MG63 (cell line): Measurements from ENCODE around the gene NKX6-2. TPM values are rescaled to one million over a fixed set of nuclear protein-coding genes. Genes with fewer than 3 reads are reported as not detected.
"Not testable (repeated sequence)": the region's sequence is repeated elsewhere in the genome, so short reads cannot be mapped to it uniquely, and the experiment has no call there.

Experiments used
- DNase-seq: peaks from one replicate; pipeline ENCODE4 v3.0.0-alpha.2; 2020
- H3K27me3 ChIP-seq: fragments of 250-450 bp; sonication (Bioruptor Pico); 2 replicates; pipeline ENCODE4 v1.5.1; 2020; ENCODE audit warnings: mild to moderate bottlenecking, moderate library complexity
- H3K36me3 ChIP-seq: fragments of 250-450 bp; sonication (Bioruptor Pico); 2 replicates; pipeline ENCODE4 v1.5.1; 2020; ENCODE audit warnings: mild to moderate bottlenecking, moderate library complexity
- H3K4me3 ChIP-seq: fragments of 250-450 bp; sonication (Bioruptor Pico); 2 replicates; pipeline ENCODE4 v1.5.1; 2020; ENCODE audit warnings: mild to moderate bottlenecking, moderate library complexity
- H3K9me3 ChIP-seq: fragments of 250-450 bp; sonication (Bioruptor Pico); 2 replicates; pipeline ENCODE4 v1.5.1; 2020; ENCODE audit warnings: mild to moderate bottlenecking, moderate library complexity
- total RNA-seq: library from RNA; depleted of rRNA; stranded (reverse); fragments of >200 nt; shearing (Covaris generic); gene quantifications from 2 replicates; pipeline ENCODE4 v1.2.3, GENCODE V29; 2014; ENCODE audit warnings: low replicate concordance

The NKX6-2 gene
- total RNA-seq, 1 experiment from 2014 or later = not detected

DNA sequence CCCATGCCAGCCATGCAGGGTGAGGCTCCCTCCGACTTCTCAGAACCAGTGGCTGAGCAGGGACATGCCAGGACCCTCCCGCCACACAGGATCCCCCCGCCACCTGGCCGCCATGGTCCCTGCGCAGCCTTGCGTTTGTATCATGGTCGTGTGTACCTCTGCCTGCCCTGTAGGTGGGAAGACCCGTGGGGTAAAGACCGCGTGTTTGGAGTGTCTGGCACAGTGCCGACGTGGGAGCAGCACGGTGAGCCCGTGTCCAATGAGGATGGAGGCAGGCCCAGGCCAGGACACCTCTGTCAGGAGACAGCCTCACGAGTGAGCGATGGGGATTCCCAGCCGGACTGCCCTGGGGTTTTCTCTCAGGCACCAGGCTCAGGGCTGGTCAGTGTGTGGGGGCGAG, 31.9 kb downstream of the NKX6-2 start:
- no peaks in the 10 kb centered on the region for H3K36me3 ChIP-seq
- H3K9me3 ChIP-seq = no peaks in the 10 kb centered on the region
- no peaks in the 10 kb centered on the region for H3K27me3 ChIP-seq

DNA sequence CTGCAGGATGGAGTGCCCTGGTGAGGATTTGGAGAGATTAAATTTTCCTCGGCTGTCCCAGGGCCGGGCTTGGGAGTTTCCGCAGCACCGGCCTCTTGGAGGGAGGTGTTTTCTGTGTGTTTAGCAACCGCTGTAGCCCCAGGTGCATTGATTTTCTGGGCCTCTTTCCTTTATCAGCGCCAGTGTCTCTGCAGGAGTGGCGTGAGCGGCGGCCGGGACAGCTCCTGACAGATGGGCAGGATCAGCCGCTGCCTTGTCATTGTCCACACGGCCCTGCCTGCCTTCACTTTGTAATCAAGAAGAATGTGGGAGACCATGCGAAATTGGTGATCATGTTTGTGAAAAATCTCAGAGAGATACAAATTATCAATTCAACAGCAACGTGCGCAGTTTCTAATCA, 32.4 kb downstream of the NKX6-2 start:
- Histone ChIP-seq H3K9me3 (no peaks in the 10 kb centered on the region), H3K36me3 (no peaks in the 10 kb centered on the region), H3K27me3 (no peaks in the 10 kb centered on the region), H3K4me3 (no peak overlapping the region)
- no peak for DNase-seq

More for the DNA sequence above, 31.9 kb downstream of the NKX6-2 start:
- no peak overlapping the region for H3K4me3 ChIP-seq
- DNase-seq = no peak

DNA sequence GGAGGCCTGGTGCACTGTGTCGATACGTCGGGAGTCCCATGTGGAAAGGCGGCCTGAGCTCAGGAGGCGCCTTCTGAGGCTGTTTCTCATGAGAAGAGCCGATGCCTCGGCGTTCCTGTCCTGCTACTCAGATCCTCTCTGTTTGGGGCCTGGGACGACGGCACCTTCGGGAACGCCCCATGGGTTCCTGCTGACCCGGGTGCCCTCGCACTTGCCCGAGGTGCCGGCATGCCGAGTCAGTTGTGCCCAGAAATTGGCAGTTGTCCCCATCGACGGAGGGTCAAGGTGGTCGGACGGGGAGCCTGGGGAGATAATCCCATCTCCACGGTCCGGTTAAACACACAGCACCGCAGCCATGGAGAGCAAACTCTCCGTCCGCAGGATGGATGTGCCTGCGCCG, 33.0 kb downstream of the NKX6-2 start:
- no peak for DNase-seq
- Histone ChIP-seq H3K4me3 (no peak overlapping the region), H3K9me3 (no peaks in the 10 kb centered on the region), H3K27me3 (no peaks in the 10 kb centered on the region), H3K36me3 (no peaks in the 10 kb centered on the region)

DNA sequence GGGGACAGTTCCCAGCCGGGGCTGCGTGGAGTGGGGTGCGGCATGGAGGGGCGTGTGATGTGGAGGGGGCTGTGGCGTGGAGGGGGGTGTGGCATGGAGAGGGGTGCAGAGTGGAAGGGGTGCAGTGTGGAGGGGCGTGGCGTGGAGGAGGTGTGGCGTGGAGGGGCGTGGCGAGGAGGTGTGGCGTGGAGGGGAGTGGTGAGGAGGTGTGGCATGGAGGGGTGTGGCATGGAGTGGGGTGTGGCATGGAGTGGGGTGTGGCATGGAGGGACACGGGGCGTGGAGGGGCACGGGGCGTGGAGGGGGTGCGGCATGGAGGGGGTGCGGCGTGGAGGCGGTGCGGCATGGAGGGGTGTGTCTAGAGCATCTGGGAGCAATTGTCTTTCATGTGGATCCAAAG, 33.6 kb downstream of the NKX6-2 start:
- DNase-seq = no peak
- Histone ChIP-seq H3K36me3 (no peaks in the 10 kb centered on the region), H3K27me3 (no peaks in the 10 kb centered on the region), H3K9me3 (no peaks in the 10 kb centered on the region), H3K4me3 (no peak overlapping the region)

DNA sequence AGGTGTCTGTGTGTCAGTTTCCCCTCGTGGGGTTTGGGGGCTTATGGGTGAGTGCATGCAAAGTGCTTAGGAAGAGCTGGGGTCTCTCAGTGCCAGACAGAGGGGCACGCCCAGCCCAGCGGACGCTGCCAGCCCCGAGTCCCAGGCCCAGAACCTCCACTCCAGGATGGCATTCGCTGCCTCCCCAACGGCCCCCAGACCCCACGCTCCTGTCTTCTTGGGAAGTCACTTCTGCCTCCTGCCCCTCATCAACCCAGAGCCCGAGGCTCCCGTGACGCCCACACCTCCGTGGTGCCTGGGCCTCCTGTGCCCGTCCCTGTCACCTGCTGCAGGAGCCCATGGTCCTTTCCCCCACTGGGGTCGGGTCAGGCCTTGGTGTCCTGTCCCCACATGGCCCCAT, 35.0 kb downstream of the NKX6-2 start:
- Histone ChIP-seq H3K27me3 (no peaks in the 10 kb centered on the region), H3K4me3 (no peak overlapping the region), H3K36me3 (no peaks in the 10 kb centered on the region), H3K9me3 (no peaks in the 10 kb centered on the region)
- DNase-seq = no peak

DNA sequence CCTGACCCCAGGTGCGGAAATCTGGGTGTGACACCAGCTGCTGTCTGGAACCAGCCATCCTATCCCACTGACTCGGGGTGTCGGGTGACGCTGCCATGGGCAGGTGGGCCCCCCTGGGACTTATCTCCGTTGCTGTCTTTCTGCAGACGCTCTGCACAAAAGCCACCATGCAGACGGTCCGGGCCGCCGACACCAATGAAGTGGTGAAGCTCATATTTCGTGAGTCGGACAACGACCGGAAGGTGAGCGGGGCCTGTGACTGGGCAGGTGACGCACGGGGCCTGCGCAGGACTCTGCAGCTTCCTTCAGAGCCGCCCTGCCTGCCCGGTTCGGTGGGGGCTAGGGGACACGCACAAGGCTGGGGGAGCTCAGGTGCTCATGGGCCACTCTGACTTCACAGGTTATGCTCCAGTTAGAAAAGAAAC, 36.6 kb downstream of the NKX6-2 start:
- no peaks in the 10 kb centered on the region for H3K36me3 ChIP-seq
- H3K27me3 ChIP-seq = no peaks in the 10 kb centered on the region
- no peaks in the 10 kb centered on the region for H3K9me3 ChIP-seq
- H3K4me3 ChIP-seq = no peak overlapping the region
- DNase-seq = no peak

DNA sequence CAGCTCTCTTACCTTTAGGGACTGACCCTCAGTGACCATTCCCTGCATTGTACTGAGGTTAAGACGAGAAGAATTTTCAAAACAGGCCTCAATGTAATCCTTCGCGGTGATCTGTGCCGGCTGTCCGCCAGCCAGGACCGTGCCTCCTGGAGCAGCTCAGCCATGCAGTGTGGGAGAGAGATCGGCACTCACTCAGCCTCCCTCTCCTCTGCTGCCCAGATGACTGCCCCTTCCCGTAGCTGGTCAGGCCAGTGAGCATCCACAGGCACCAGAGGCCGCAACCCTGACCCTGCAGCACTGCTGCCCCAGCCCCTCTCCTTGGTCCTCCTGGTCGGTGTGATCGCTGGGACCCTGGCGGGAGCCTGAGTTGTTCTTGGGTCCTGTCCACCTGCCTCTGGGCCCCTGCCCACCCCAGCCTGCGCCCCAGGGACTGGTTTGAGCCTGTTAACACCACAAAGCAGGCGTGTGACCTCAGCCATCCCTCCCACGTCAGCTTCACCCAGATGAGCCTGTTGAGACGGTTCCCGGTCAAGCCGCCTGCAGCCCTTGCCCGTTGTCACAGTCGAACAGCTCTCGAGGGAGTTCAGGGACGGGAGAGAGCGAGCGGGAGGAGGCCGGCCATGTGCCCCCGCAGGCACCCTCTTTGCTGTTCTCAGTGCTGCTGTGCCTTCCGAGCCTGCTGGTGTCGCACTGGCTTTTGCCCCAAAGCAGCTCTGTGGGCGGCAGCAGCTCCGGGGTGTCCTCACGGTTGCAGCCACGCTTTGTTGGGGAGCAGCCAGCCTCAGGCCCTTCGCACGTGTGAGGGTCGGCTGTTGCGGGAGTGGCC, 37.2 kb downstream of the NKX6-2 start:
- Histone ChIP-seq H3K4me3 (no peak overlapping the region), H3K36me3 (no peaks in the 10 kb centered on the region), H3K27me3 (no peaks in the 10 kb centered on the region), H3K9me3 (no peaks in the 10 kb centered on the region)
- DNase-seq = no peak

DNA sequence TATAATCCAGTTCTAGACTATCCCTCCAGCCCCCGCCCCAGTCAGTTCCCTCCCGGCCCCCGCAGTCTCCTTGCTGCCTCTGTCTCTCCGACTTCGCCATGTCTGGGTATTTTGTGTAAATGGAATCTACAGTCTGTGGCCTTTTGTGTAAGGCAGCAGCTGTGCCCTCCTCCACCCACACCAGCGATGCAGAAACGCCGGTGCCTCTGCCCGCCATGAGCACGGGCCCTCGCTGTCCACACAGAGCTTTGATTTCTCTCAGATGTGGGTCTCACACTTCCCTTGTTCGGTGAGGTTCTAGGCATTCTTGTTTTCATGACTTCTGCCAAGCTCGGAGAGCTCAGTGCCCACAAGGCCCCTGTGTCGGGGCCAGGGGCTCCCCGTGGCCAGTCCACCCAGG, 37.8 kb downstream of the NKX6-2 start:
- H3K9me3 ChIP-seq = no peaks in the 10 kb centered on the region
- H3K36me3 ChIP-seq = no peaks in the 10 kb centered on the region
- no peak overlapping the region for H3K4me3 ChIP-seq
- no peak for DNase-seq
- no peaks in the 10 kb centered on the region for H3K27me3 ChIP-seq

DNA sequence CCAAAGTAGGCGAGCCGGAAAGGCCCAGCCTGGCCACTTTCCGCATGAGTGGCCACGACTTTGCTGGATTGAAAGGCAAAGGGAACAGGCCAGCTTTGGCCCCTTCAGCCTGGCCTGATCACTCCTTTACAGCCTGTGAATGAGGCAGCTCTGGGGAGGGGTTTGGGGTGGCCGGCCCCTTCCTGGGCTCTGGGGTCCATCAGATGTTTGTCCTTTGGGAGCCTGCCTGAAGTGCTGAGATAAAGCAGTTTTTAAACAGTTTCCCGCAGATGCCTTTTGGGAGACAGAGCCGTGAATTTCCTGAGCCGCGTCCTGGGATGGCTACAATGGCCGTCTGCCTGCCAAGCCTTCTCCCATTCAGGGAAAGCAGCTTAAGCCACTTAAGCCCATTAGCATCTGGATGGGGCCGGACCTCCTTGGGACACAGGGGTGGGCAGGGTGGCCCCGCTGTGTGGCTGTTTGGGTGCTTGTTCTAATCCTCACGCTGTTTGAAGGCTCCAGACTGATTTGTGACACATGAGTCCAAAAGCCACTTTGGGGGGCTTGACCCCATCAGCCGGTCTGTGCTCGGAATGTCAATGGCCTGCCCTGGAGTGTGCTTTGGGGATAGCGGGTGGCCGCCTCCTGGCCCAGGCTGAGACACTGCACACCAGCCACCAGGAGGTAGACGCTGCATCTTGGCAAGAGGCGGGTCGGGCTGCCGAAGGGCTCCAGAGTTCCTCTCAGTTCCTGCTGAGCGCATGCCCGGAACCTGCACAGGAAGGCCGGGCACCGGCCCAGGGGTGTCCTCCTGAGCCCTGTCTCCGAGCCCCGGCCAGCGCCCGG, 38.9 kb downstream of the NKX6-2 start:
- DNase-seq = no peak
- H3K9me3 ChIP-seq = no peaks in the 10 kb centered on the region
- no peak overlapping the region for H3K4me3 ChIP-seq
- H3K27me3 ChIP-seq = no peaks in the 10 kb centered on the region
- no peaks in the 10 kb centered on the region for H3K36me3 ChIP-seq

DNA sequence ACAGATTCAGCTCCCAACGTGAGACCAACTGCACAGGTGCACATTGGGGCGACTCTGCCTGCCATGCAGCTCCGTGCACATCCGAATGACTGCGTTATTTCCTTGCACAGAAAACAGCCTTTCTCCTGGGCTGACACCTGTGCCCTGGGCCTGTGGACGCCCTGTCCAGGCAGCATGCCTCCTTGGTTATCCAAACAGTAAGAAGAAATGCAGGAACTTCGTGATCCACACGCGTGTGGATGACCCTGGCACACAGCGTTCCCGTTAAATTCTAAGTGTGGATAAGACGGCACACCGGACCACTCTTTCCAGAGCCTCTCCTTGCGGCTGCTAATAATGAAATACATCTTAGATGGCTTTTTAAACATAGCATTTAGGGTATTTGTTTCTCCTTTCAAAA, 39.6 kb downstream of the NKX6-2 start:
- no peak overlapping the region for H3K4me3 ChIP-seq
- H3K36me3 ChIP-seq = no peaks in the 10 kb centered on the region
- DNase-seq = no peak
- no peaks in the 10 kb centered on the region for H3K9me3 ChIP-seq
- H3K27me3 ChIP-seq = no peaks in the 10 kb centered on the region

DNA sequence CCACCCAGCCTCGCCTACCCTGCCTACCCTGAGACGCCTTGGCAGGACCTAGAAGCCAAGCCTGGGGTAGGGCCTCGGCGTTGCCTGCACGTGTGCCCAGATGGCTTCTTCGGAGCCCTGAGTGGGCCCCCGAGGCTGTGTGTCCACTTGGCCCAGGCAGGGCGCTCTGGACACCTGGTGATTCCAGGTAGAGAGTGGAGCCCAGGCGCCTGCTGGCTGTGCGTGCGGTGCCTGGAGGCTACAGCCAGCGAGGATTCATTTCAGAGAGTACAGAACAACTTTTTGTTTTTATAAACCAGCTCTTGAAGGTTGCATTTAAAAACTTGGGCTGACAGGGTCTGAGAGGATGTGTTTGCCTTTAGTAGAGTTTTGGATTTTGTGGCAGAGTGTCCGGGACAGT, 40.0 kb downstream of the NKX6-2 start:
- Histone ChIP-seq H3K36me3 (no peaks in the 10 kb centered on the region), H3K9me3 (no peaks in the 10 kb centered on the region), H3K27me3 (no peaks in the 10 kb centered on the region), H3K4me3 (no peak overlapping the region)
- no peak for DNase-seq

DNA sequence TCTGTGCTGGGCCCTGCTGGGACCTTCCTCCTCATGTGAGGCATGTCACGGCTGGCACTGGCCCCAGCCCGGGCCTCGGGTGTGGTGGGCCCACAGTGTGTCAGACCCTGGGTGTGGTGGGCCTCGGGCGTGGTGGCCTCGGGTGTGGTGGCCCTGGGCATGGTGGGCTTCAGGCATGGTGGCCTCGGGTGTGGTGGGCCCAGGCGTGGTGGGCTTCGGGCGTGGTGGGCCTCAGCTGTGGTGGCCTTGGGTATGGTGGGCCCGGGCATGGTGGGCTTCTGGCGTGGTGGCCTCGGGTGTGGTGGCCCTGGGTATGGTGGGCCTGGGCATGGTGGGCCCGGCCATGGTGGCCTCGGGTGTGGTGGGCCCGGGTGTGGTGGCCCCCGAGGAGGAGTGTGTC, 40.4 kb downstream of the NKX6-2 start:
- H3K36me3 ChIP-seq = no peaks in the 10 kb centered on the region
- no peak overlapping the region for H3K4me3 ChIP-seq
- no peak for DNase-seq
- H3K27me3 ChIP-seq = no peaks in the 10 kb centered on the region
- no peaks in the 10 kb centered on the region for H3K9me3 ChIP-seq

DNA sequence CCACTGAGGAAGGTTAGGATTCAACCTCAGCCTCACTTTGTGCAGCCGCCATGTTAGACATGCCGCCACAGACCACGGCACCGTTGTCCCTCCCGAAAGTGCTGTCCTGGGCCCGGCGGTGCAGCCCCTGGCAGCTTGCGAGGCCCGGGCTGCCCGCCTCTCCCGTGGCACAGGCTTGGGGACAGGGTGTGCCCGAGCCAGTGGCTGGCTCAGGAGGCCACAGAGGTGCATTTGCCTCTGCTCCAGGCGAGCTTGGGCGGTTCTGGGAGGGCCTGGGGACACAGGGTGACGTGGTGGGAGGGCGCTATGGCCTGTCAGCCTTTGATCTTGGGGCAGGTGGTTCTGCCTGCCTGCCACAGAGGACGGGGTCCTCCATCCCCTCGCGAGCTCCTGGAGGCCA, 41.1 kb downstream of the NKX6-2 start:
- Histone ChIP-seq H3K9me3 (no peaks in the 10 kb centered on the region), H3K27me3 (no peaks in the 10 kb centered on the region), H3K36me3 (no peaks in the 10 kb centered on the region), H3K4me3 (no peak overlapping the region)
- DNase-seq = no peak

DNA sequence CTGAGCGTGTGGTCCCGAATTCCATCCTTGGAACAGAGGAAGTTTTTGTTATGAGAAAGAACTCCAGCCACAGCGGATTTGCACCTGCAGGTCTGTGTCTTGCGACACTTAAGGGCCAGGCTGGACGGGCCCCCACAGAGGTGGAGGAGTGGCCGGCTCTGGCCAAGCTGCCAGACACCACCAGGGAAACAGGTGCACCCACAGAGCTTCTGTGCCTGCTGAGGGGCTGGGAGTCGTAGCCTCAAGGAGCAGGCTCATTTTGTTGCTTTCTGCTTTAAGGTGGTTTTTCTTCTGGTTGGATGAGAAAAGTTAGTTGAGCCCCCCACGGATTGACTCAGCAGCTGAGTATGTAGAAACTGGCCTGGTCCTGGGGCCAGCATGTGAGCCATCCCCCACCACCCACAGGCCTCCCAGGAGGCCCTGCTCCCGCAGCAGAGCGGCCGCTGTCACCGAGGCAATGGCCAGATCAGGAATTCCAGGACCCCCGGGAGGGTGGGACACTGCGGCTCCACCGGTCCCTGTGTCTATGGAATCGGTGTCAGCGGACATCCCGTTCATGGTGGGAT, 41.9 kb downstream of the NKX6-2 start:
- Histone ChIP-seq H3K36me3 (no peaks in the 10 kb centered on the region), H3K27me3 (no peaks in the 10 kb centered on the region), H3K9me3 (no peaks in the 10 kb centered on the region), H3K4me3 (no peak overlapping the region)
- no peak for DNase-seq

DNA sequence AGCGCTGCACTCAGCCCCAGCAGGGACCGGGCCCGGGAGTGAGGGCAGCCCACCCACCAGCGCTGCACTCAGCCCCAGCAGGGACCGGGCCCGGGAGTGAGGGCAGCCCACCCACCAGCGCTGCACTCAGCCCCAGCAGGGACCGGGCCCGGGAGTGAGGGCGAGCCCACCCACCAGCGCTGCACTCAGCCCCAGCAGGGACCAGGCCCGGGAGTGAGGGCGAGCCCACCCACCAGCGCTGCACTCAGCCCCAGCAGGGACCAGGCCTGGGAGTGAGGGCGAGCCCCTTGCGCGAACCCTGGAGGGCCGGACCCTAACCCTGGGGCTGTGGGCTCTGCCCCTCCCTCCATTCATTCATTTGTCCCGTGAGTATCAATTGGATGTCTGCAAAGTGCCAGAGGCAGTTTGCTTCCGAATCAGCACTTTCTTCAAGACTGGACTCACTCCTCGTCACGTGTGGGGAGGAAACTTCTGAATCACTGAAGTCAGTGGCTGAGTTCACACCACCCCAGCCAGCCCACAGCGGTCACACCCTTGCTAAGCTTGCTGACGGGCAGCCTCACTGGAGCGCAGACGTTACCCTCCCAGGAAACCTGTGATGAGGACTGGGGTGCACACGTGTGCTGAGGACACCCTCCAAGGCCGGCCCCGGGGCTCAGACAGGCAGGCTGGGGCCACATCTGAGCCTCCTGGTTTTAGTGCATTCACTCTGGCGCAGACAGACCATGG, 42.6 kb downstream of the NKX6-2 start:
- H3K4me3 ChIP-seq, H3K9me3 ChIP-seq, H3K27me3 ChIP-seq, H3K36me3 ChIP-seq, DNase-seq: not testable (repeated sequence)

DNA sequence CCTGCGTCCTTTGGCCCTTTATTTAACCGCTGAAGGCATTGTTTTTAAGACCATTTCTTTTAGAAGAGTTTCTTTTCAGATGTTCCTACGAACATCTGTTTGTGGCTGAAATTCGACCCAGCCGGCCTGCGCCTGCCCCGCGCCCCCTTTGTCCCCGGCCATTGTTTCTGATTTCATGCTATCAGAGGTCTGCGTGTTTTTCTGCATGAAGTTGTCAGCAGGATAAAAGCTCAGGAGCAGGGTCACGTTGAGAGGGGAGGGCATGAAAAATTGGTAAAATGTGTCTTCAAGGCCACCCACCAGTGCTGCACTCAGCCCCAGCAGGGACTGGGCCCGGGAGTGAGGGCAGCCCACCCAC, 43.1 kb downstream of the NKX6-2 start:
- no peak overlapping the region for H3K4me3 ChIP-seq
- DNase-seq = no peak
- no peaks in the 10 kb centered on the region for H3K9me3 ChIP-seq
- H3K36me3 ChIP-seq = no peaks in the 10 kb centered on the region
- H3K27me3 ChIP-seq = no peaks in the 10 kb centered on the region
